ENCODE results near the gene AGAP2. TPM values are rescaled to one million over a fixed set of nuclear protein-coding genes. Genes with fewer than 3 reads are reported as not detected.

The AGAP2 gene
- total RNA-seq, 1 donor, result 0.72 TPM

- TF ChIP-seq CTCF (IDR thresholded peaks at IDR 0.05; ENCODE audit: extremely low read depth, low read depth, low read length), result no peak
- no peak for DNase-seq (ENCODE audit: insufficient read length, low spot score, missing footprints)
Measured at GRCh38 chr12:57758552-57759359, 20.2 kb upstream of the AGAP2 start.

GRCh38 chr12:57757771-57758170, 19.2 kb upstream of the AGAP2 start:
- no peak for TF ChIP-seq CTCF (IDR thresholded peaks at IDR 0.05; ENCODE audit: extremely low read depth, low read depth, low read length)
- Histone ChIP-seq H2AFZ (ENCODE audit: low read length) (no peak overlapping the region), H4K20me1 (ENCODE audit: insufficient read depth, low read length) (peaks cover 2% of the 10 kb centered on the region), H3K4me1 (ENCODE audit: insufficient read depth, low read length) (peaks cover 2% of the 10 kb centered on the region), H3K9me3 (ENCODE audit: low read depth, low read length) (no peaks in the 10 kb centered on the region), H3K27ac (ENCODE audit: low read depth, low read length) (no peak overlapping the region), H3K4me2 (ENCODE audit: insufficient read depth, low read length) (no peak overlapping the region), H3K4me3 (ENCODE audit: insufficient read depth, low read length) (no peak overlapping the region), H3K79me2 (ENCODE audit: insufficient read depth, low read length) (no peaks in the 10 kb centered on the region), H3K36me3 (ENCODE audit: insufficient read depth, low read length) (no peaks in the 10 kb centered on the region), H3K27me3 (ENCODE audit: insufficient read depth, low read length) (peaks cover 48% of the 10 kb centered on the region)
- DNase-seq (ENCODE audit: insufficient read length, low spot score, missing footprints), result peak; percentile 92

More at GRCh38 chr12:57758552-57759359, 20.2 kb upstream of the AGAP2 start:
- H4K20me1 ChIP-seq (ENCODE audit: insufficient read depth, low read length), result peaks cover 2% of the 10 kb centered on the region
- H3K36me3 ChIP-seq (ENCODE audit: insufficient read depth, low read length), result no peaks in the 10 kb centered on the region
- no peak overlapping the region for H3K4me3 ChIP-seq (ENCODE audit: insufficient read depth, low read length)
- no peaks in the 10 kb centered on the region for H3K9me3 ChIP-seq (ENCODE audit: low read depth, low read length)
- no peaks in the 10 kb centered on the region for H3K79me2 ChIP-seq (ENCODE audit: insufficient read depth, low read length)
- H3K4me2 ChIP-seq (ENCODE audit: insufficient read depth, low read length), result no peak overlapping the region
- peaks cover 47% of the 10 kb centered on the region for H3K27me3 ChIP-seq (ENCODE audit: insufficient read depth, low read length)
- no peaks in the 10 kb centered on the region for H3K4me1 ChIP-seq (ENCODE audit: insufficient read depth, low read length)
- H2AFZ ChIP-seq (ENCODE audit: low read length), result no peak overlapping the region
- no peak overlapping the region for H3K27ac ChIP-seq (ENCODE audit: low read depth, low read length)

GRCh38 chr12:57756406-57757341, 18.1 kb upstream of the AGAP2 start:
- Histone ChIP-seq H3K9me3 (ENCODE audit: low read depth, low read length) (no peaks in the 10 kb centered on the region), H3K4me1 (ENCODE audit: insufficient read depth, low read length) (peaks cover 6% of the 10 kb centered on the region), H3K4me2 (ENCODE audit: insufficient read depth, low read length) (no peak overlapping the region), H3K27ac (ENCODE audit: low read depth, low read length) (no peak overlapping the region), H3K36me3 (ENCODE audit: insufficient read depth, low read length) (no peaks in the 10 kb centered on the region), H3K79me2 (ENCODE audit: insufficient read depth, low read length) (peaks cover 7% of the 10 kb centered on the region), H3K27me3 (ENCODE audit: insufficient read depth, low read length) (peaks cover 49% of the 10 kb centered on the region), H2AFZ (ENCODE audit: low read length) (no peak overlapping the region), H3K4me3 (ENCODE audit: insufficient read depth, low read length) (no peak overlapping the region), H4K20me1 (ENCODE audit: insufficient read depth, low read length) (peaks cover 2% of the 10 kb centered on the region)
- peak; percentile 36 for TF ChIP-seq CTCF (IDR thresholded peaks at IDR 0.05; ENCODE audit: extremely low read depth, low read depth, low read length)
- peak; percentile 94 for DNase-seq (ENCODE audit: insufficient read length, low spot score, missing footprints)
